HUES6 (cell line): ENCODE measurements around the gene KCNG4.
"Not testable (repeated sequence)": the region's sequence is repeated elsewhere in the genome, so short reads cannot be mapped to it uniquely, and the experiment has no call there.

Experiments used
- H3K27ac ChIP-seq: 2 replicates; pipeline ENCODE4 v1.7.0; 2013; ENCODE audit warnings: low read depth, mild to moderate bottlenecking, low read length, inconsistent platforms
- H3K27me3 ChIP-seq: 2 replicates; pipeline ENCODE4 v1.6.1; 2013; ENCODE audit warnings: low read length; ENCODE audit not compliant: control insufficient read depth, insufficient read depth
- H3K36me3 ChIP-seq: 2 replicates; pipeline ENCODE4 v1.6.1; 2013; ENCODE audit warnings: low read length; ENCODE audit not compliant: control insufficient read depth, insufficient read depth
- H3K4me1 ChIP-seq: 2 replicates; pipeline ENCODE4 v1.6.1; 2013; ENCODE audit warnings: low read length; ENCODE audit not compliant: control insufficient read depth, insufficient read depth
- H3K4me3 ChIP-seq: 2 replicates; pipeline ENCODE4 v1.5.1; 2013; ENCODE audit warnings: low read depth, low read length
- H3K9ac ChIP-seq: one replicate; pipeline ENCODE4 v1.6.1; 2013; ENCODE audit warnings: mild to moderate bottlenecking, low read length
- H3K9me3 ChIP-seq: 2 replicates; pipeline ENCODE4 v1.6.1; 2013; ENCODE audit warnings: low read depth, low read length; ENCODE audit not compliant: control insufficient read depth, insufficient read depth

KCNG4 gene

GRCh38 chr16:84205976-84206691, 33.7 kb downstream of the KCNG4 start:
- Histone ChIP-seq H3K27me3 (no peaks in the 10 kb centered on the region), H3K4me3 (no peak overlapping the region), H3K4me1 (peaks cover 6% of the 10 kb centered on the region; the same call in 1 of the 2 replicates), H3K27ac (no peak overlapping the region), H3K36me3 (no peaks in the 10 kb centered on the region), H3K9ac (no peak overlapping the region), H3K9me3 (no peaks in the 10 kb centered on the region)

- H3K4me1 ChIP-seq, H3K27ac ChIP-seq, H3K9me3 ChIP-seq, H3K4me3 ChIP-seq, H3K9ac ChIP-seq, H3K36me3 ChIP-seq, H3K27me3 ChIP-seq: not testable (repeated sequence)
These were observed 34.7 kb downstream of the KCNG4 start for GRCh38 chr16:84205123-84205522.

- H3K36me3 ChIP-seq, H3K4me3 ChIP-seq: not testable (repeated sequence)
These were observed 35.3 kb downstream of the KCNG4 start for GRCh38 chr16:84204551-84204950.

GRCh38 chr16:84199861-84200260, 40.0 kb downstream of the KCNG4 start:
- Histone ChIP-seq H3K4me1 (peaks cover 3% of the 10 kb centered on the region; the same call in 1 of the 2 replicates), H3K27ac (no peak overlapping the region), H3K27me3 (no peaks in the 10 kb centered on the region), H3K9ac (no peak overlapping the region), H3K9me3 (no peaks in the 10 kb centered on the region), H3K4me3 (no peak overlapping the region), H3K36me3 (no peaks in the 10 kb centered on the region)

More at GRCh38 chr16:84204551-84204950, 35.3 kb downstream of the KCNG4 start:
- H3K27ac ChIP-seq, H3K27me3 ChIP-seq, H3K9ac ChIP-seq, H3K9me3 ChIP-seq, H3K4me1 ChIP-seq: not testable (repeated sequence)

- Histone ChIP-seq H3K9me3 (no peaks in the 10 kb centered on the region), H3K9ac (no peak overlapping the region), H3K36me3 (no peaks in the 10 kb centered on the region), H3K27ac (no peak overlapping the region), H3K4me3 (no peak overlapping the region), H3K4me1 (peaks cover 8% of the 10 kb centered on the region; the same call in 1 of the 2 replicates), H3K27me3 (no peaks in the 10 kb centered on the region)
These were observed 40.7 kb downstream of the KCNG4 start for GRCh38 chr16:84199097-84199496.

GRCh38 chr16:84198401-84198800, 41.4 kb downstream of the KCNG4 start:
- H3K9ac ChIP-seq, result no peak overlapping the region
- no peaks in the 10 kb centered on the region for H3K27me3 ChIP-seq
- no peaks in the 10 kb centered on the region for H3K9me3 ChIP-seq
- H3K4me3 ChIP-seq, result no peak overlapping the region
- no peak overlapping the region for H3K27ac ChIP-seq
- no peaks in the 10 kb centered on the region for H3K36me3 ChIP-seq
- H3K4me1 ChIP-seq, result peaks cover 8% of the 10 kb centered on the region; the same call in 1 of the 2 replicates

- Histone ChIP-seq H3K27me3 (no peaks in the 10 kb centered on the region), H3K4me3 (no peak overlapping the region), H3K36me3 (no peaks in the 10 kb centered on the region), H3K9ac (no peak overlapping the region), H3K9me3 (no peaks in the 10 kb centered on the region), H3K4me1 (peaks cover 8% of the 10 kb centered on the region; the same call in 1 of the 2 replicates), H3K27ac (no peak overlapping the region)
These were observed 42.2 kb downstream of the KCNG4 start for GRCh38 chr16:84197466-84198128.

GRCh38 chr16:84196727-84197394, 43.0 kb downstream of the KCNG4 start:
- no peaks in the 10 kb centered on the region for H3K9me3 ChIP-seq
- no peaks in the 10 kb centered on the region for H3K27me3 ChIP-seq
- H3K9ac ChIP-seq, result no peak overlapping the region
- H3K27ac ChIP-seq, result no peak overlapping the region
- no peak overlapping the region for H3K4me3 ChIP-seq
- peaks cover 8% of the 10 kb centered on the region; the same call in 1 of the 2 replicates for H3K4me1 ChIP-seq
- no peaks in the 10 kb centered on the region for H3K36me3 ChIP-seq

- no peak overlapping the region for H3K27ac ChIP-seq
- H3K4me3 ChIP-seq, result no peak overlapping the region
- H3K9ac ChIP-seq, result no peak overlapping the region
- peaks cover 8% of the 10 kb centered on the region; the same call in 1 of the 2 replicates for H3K4me1 ChIP-seq
- H3K27me3 ChIP-seq, result no peaks in the 10 kb centered on the region
- H3K9me3 ChIP-seq, result no peaks in the 10 kb centered on the region
- no peaks in the 10 kb centered on the region for H3K36me3 ChIP-seq
These were observed 43.7 kb downstream of the KCNG4 start for GRCh38 chr16:84196101-84196500.

GRCh38 chr16:84195201-84196093, 44.4 kb downstream of the KCNG4 start:
- Histone ChIP-seq H3K27me3 (no peaks in the 10 kb centered on the region), H3K36me3 (no peaks in the 10 kb centered on the region), H3K27ac (no peak overlapping the region), H3K9me3 (no peaks in the 10 kb centered on the region), H3K9ac (no peak overlapping the region), H3K4me1 (peaks cover 8% of the 10 kb centered on the region; the same call in 1 of the 2 replicates), H3K4me3 (no peak overlapping the region)
